B cell (primary cell): ENCODE measurements around the gene SF1.

Experiments used
- CTCF ChIP-seq: fragments of 200-600 bp; IDR thresholded peaks from one replicate; pipeline ENCODE4 v1.8.0; 2022; ENCODE audit warnings: antibody characterized with exemption, mild to moderate bottlenecking
- EZH2 ChIP-seq: IDR thresholded peaks from 2 replicates; pipeline ENCODE4 v1.6.1; 2012; ENCODE audit warnings: borderline replicate concordance, low read depth, mild to moderate bottlenecking, moderate library complexity, low read length; ENCODE audit not compliant: insufficient read depth, poor library complexity, severe bottlenecking

GRCh38 chr11:64755681-64756361, 22.5 kb downstream of the SF1 start:
- no peak for TF ChIP-seq CTCF
- TF ChIP-seq EZH2, result no peak
